ENCODE data around the gene FPR3.

FPR3 gene

GRCh38 chr19:51784109-51784785, 10.7 kb upstream of the FPR3 start:
- Histone ChIP-seq H3K27ac (ENCODE audit: low read depth, low read length, severe bottlenecking) (no peak overlapping the region), H3K4me3 (ENCODE audit: extremely low read depth, insufficient read depth, low read length, poor library complexity, severe bottlenecking) (no peak overlapping the region), H3K4me1 (ENCODE audit: control insufficient read depth, insufficient read depth, low read length, poor library complexity, severe bottlenecking) (no peaks in the 10 kb centered on the region), H3K36me3 (ENCODE audit: control insufficient read depth, insufficient read depth, low read length) (no peaks in the 10 kb centered on the region), H3K9me3 (ENCODE audit: control insufficient read depth, low read length) (peaks cover 6% of the 10 kb centered on the region)
- 78 to 81% methylated on average over 2 to 3 of the region's 6 CpGs for WGBS, 2 experiments (ENCODE audit: insufficient coverage in 2 of 2)

DNA sequence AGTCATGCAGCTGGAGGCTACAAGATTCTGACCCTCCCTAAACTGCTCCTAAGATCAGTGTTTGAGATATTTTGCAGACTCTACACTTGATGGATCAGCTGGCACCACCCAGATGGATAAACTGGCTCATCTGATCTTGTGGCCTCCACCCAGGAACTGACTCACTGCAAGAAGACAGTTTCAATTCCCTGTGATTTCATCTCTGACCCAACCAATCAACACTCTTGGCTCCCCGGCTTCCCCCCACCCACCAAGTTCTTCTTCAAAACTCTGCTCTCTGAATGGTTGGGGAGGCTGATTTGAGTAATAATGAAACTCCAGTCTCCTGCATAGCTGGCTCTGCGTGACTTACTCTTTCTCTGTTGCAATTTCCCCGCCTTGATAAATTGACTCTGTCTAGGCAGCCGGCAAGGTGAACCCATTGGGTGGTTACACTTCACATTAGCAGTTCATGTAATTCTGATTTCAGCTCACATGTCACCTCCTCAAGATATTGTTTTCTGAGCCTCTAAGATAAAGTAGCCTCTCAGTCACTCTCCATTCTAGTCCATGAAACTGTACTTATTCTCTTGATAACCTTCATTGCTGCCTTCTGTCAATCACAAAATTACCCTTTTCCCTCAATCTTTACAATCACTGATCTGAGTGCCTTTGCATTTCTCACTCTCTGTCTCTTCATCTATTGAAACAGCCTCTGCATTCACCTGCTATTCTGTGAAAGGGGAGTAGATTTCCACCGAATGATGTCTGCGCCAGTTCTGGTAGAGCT, 9.9 kb upstream of the FPR3 start:
- no peak overlapping the region for H3K4me3 ChIP-seq (ENCODE audit: extremely low read depth, insufficient read depth, low read length, poor library complexity, severe bottlenecking)
- H3K27ac ChIP-seq (ENCODE audit: low read depth, low read length, severe bottlenecking): no peak overlapping the region
- H3K36me3 ChIP-seq (ENCODE audit: control insufficient read depth, insufficient read depth, low read length): no peaks in the 10 kb centered on the region
- no peaks in the 10 kb centered on the region for H3K4me1 ChIP-seq (ENCODE audit: control insufficient read depth, insufficient read depth, low read length, poor library complexity, severe bottlenecking)
- 72 to 90% methylated on average over 4 to 5 of the region's 6 CpGs for WGBS, 2 experiments (ENCODE audit: insufficient coverage in 2 of 2)
- H3K9me3 ChIP-seq (ENCODE audit: control insufficient read depth, low read length): peaks cover 6% of the 10 kb centered on the region

GRCh38 chr19:51786646-51787494, 8.1 kb upstream of the FPR3 start:
- H3K27ac ChIP-seq (ENCODE audit: low read depth, low read length, severe bottlenecking): no peak overlapping the region
- no peak overlapping the region for H3K4me3 ChIP-seq (ENCODE audit: extremely low read depth, insufficient read depth, low read length, poor library complexity, severe bottlenecking)
- no peaks in the 10 kb centered on the region for H3K4me1 ChIP-seq (ENCODE audit: control insufficient read depth, insufficient read depth, low read length, poor library complexity, severe bottlenecking)
- no peaks in the 10 kb centered on the region for H3K36me3 ChIP-seq (ENCODE audit: control insufficient read depth, insufficient read depth, low read length)
- 61 to 77% methylated on average over 2 to 5 of the region's 6 CpGs for WGBS, 2 experiments (ENCODE audit: insufficient coverage in 2 of 2)
- H3K9me3 ChIP-seq (ENCODE audit: control insufficient read depth, low read length): peaks cover 7% of the 10 kb centered on the region

DNA sequence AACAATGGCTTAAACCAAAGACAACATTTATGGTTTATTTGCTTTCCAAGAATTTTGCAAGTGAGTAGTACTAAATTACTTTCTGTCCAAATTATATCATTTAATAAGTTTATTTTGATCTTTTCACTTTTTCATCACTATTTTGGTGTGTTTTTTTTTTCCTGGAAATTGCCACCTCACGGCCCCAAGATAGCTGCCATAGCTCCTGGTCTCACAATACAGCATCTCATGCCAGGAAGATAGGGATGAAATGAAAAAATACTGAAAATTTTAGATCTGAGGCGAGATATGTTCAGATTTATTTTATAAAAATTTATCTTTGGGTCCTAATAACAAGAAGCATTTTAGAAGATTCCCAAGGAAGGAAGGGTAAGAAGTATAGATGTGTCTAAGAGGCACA, 6.9 kb upstream of the FPR3 start:
- Histone ChIP-seq H3K4me1 (ENCODE audit: control insufficient read depth, insufficient read depth, low read length, poor library complexity, severe bottlenecking) (no peaks in the 10 kb centered on the region), H3K9me3 (ENCODE audit: control insufficient read depth, low read length) (peaks cover 11% of the 10 kb centered on the region), H3K4me3 (ENCODE audit: extremely low read depth, insufficient read depth, low read length, poor library complexity, severe bottlenecking) (no peak overlapping the region), H3K36me3 (ENCODE audit: control insufficient read depth, insufficient read depth, low read length) (no peaks in the 10 kb centered on the region), H3K27ac (ENCODE audit: low read depth, low read length, severe bottlenecking) (no peak overlapping the region)
- WGBS, 2 experiments (ENCODE audit: insufficient coverage in 2 of 2): no CpG with 5 or more reads among the region's 2 CpGs

- Histone ChIP-seq H3K4me3 (ENCODE audit: extremely low read depth, insufficient read depth, low read length, poor library complexity, severe bottlenecking) (no peak overlapping the region), H3K36me3 (ENCODE audit: control insufficient read depth, insufficient read depth, low read length) (no peaks in the 10 kb centered on the region), H3K27ac (ENCODE audit: low read depth, low read length, severe bottlenecking) (no peak overlapping the region), H3K4me1 (ENCODE audit: control insufficient read depth, insufficient read depth, low read length, poor library complexity, severe bottlenecking) (no peaks in the 10 kb centered on the region), H3K9me3 (ENCODE audit: control insufficient read depth, low read length) (peaks cover 16% of the 10 kb centered on the region)
- 72 to 86% methylated on average over 4 to 6 of the region's 6 CpGs for WGBS, 2 experiments (ENCODE audit: insufficient coverage in 2 of 2)
These were observed 5.7 kb upstream of the FPR3 start for GRCh38 chr19:51789061-51789795.

DNA sequence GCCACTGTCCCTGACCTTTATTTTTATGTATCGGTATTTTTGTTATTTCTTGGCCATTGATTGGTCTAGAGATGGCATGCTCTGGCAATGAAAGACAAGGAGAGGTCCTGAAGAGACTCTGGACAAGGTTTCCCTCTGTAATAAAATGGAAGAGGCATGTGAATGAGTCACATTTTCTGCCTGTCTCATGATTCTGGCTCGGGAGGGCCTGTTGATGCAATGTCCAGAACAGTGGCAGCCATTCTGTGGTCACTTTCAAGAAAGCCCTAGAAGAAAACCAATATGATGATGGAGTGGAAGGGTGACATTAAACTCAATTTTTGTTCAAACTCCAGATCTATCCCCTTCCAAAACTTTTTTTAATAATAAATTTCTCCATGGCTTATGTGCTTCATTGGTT, 2.0 kb upstream of the FPR3 start:
- WGBS, 2 experiments (ENCODE audit: insufficient coverage in 2 of 2): 50 to 63% methylated on average over 1 of the region's 2 CpGs

GRCh38 chr19:51793994-51794393, 963 bp upstream of the FPR3 start:
- no peaks in the 10 kb centered on the region for H3K36me3 ChIP-seq (ENCODE audit: control insufficient read depth, insufficient read depth, low read length)
- H3K9me3 ChIP-seq (ENCODE audit: control insufficient read depth, low read length): peaks cover 37% of the 10 kb centered on the region
- 53 to 72% methylated on average over 2 of the region's 2 CpGs for WGBS, 2 experiments (ENCODE audit: insufficient coverage in 2 of 2)
- H3K4me1 ChIP-seq (ENCODE audit: control insufficient read depth, insufficient read depth, low read length, poor library complexity, severe bottlenecking): no peaks in the 10 kb centered on the region
- H3K4me3 ChIP-seq (ENCODE audit: extremely low read depth, insufficient read depth, low read length, poor library complexity, severe bottlenecking): no peak overlapping the region
- H3K27ac ChIP-seq (ENCODE audit: low read depth, low read length, severe bottlenecking): no peak overlapping the region

More for the DNA sequence above, 2.0 kb upstream of the FPR3 start:
- Histone ChIP-seq H3K9me3 (ENCODE audit: control insufficient read depth, low read length) (peaks cover 33% of the 10 kb centered on the region), H3K27ac (ENCODE audit: low read depth, low read length, severe bottlenecking) (no peak overlapping the region), H3K4me1 (ENCODE audit: control insufficient read depth, insufficient read depth, low read length, poor library complexity, severe bottlenecking) (no peaks in the 10 kb centered on the region), H3K36me3 (ENCODE audit: control insufficient read depth, insufficient read depth, low read length) (no peaks in the 10 kb centered on the region), H3K4me3 (ENCODE audit: extremely low read depth, insufficient read depth, low read length, poor library complexity, severe bottlenecking) (no peak overlapping the region)

- Histone ChIP-seq H3K27ac (ENCODE audit: low read depth, low read length, severe bottlenecking) (no peak overlapping the region), H3K9me3 (ENCODE audit: control insufficient read depth, low read length) (peaks cover 48% of the 10 kb centered on the region), H3K36me3 (ENCODE audit: control insufficient read depth, insufficient read depth, low read length) (no peaks in the 10 kb centered on the region), H3K4me3 (ENCODE audit: extremely low read depth, insufficient read depth, low read length, poor library complexity, severe bottlenecking) (no peak overlapping the region), H3K4me1 (ENCODE audit: control insufficient read depth, insufficient read depth, low read length, poor library complexity, severe bottlenecking) (no peaks in the 10 kb centered on the region)
- WGBS, 2 experiments (ENCODE audit: insufficient coverage in 2 of 2): 72 to 73% methylated on average over 5 to 6 of the region's 8 CpGs
These were observed 1.3 kb downstream of the FPR3 start for GRCh38 chr19:51796195-51796679.

- 40 to 80% methylated on average over 1 of the region's 5 CpGs for WGBS, 2 experiments (ENCODE audit: insufficient coverage in 2 of 2)
- no peak overlapping the region for H3K27ac ChIP-seq (ENCODE audit: low read depth, low read length, severe bottlenecking)
These were observed 2.5 kb downstream of the FPR3 start for GRCh38 chr19:51797480-51797879.

GRCh38 chr19:51798062-51798461, 3.1 kb downstream of the FPR3 start:
- 80 to 100% methylated on average over 1 of the region's 3 CpGs for WGBS, 2 experiments (ENCODE audit: insufficient coverage in 2 of 2)
- H3K9me3 ChIP-seq (ENCODE audit: control insufficient read depth, low read length): peaks cover 49% of the 10 kb centered on the region

More at GRCh38 chr19:51797480-51797879, 2.5 kb downstream of the FPR3 start:
- Histone ChIP-seq H3K36me3 (ENCODE audit: control insufficient read depth, insufficient read depth, low read length) (no peaks in the 10 kb centered on the region), H3K9me3 (ENCODE audit: control insufficient read depth, low read length) (peaks cover 49% of the 10 kb centered on the region), H3K4me3 (ENCODE audit: extremely low read depth, insufficient read depth, low read length, poor library complexity, severe bottlenecking) (no peak overlapping the region), H3K4me1 (ENCODE audit: control insufficient read depth, insufficient read depth, low read length, poor library complexity, severe bottlenecking) (no peaks in the 10 kb centered on the region)

More at GRCh38 chr19:51798062-51798461, 3.1 kb downstream of the FPR3 start:
- no peaks in the 10 kb centered on the region for H3K4me1 ChIP-seq (ENCODE audit: control insufficient read depth, insufficient read depth, low read length, poor library complexity, severe bottlenecking)
- H3K36me3 ChIP-seq (ENCODE audit: control insufficient read depth, insufficient read depth, low read length): no peaks in the 10 kb centered on the region
- H3K4me3 ChIP-seq (ENCODE audit: extremely low read depth, insufficient read depth, low read length, poor library complexity, severe bottlenecking): no peak overlapping the region
- H3K27ac ChIP-seq (ENCODE audit: low read depth, low read length, severe bottlenecking): no peak overlapping the region

Measured in mesodermal cell (in vitro differentiated cells).